H1 (cell line): ENCODE measurements around the gene AMZ1.

Source experiments
- BRCA1 ChIP-seq: IDR thresholded peaks from 2 replicates; pipeline ENCODE4 v1.6.1; 2012; ENCODE audit warnings: low read depth, low read length, improper control_type of control experiment
- EGR1 ChIP-seq: IDR thresholded peaks from 2 replicates; pipeline ENCODE4 v1.6.1; 2011; ENCODE audit warnings: low read depth, low read length, borderline replicate concordance
- EZH2 ChIP-seq: fragments of 200-600 bp; sonication (generic); IDR thresholded peaks from 2 replicates; pipeline ENCODE4 v1.7.1; 2012; ENCODE audit warnings: low read depth, mild to moderate bottlenecking, moderate library complexity, low read length, inconsistent platforms; ENCODE audit not compliant: severe bottlenecking
- HDAC6 ChIP-seq: IDR thresholded peaks from one replicate; pipeline ENCODE4 v1.7.1; 2012; ENCODE audit warnings: low read depth, mild to moderate bottlenecking, inconsistent platforms, low read length, moderate library complexity
- MAX ChIP-seq: IDR thresholded peaks from 2 replicates; pipeline ENCODE4 v1.6.1; 2012; ENCODE audit warnings: inconsistent platforms
- POLR2A ChIP-seq, 2 experiments: IDR thresholded peaks; 1 replicate in 1 of 2; 2 replicates in 1 of 2; pipeline ENCODE4 v1.6.1; 2011; ENCODE audit warnings: low read depth in 2 of 2, low read length in 2 of 2, mild to moderate bottlenecking in 2 of 2; ENCODE audit errors: control extremely low read depth in 1 of 2
- POLR2AphosphoS5 ChIP-seq: IDR thresholded peaks from 2 replicates; pipeline ENCODE4 v1.6.1; 2011; ENCODE audit warnings: low read depth, low read length
- RNF2 ChIP-seq: fragments of 200-900, 300-1000 bp; sonication (generic); IDR thresholded peaks from 2 replicates; pipeline ENCODE4 v1.7.1; 2016; ENCODE audit warnings: borderline replicate concordance, low read depth, mild to moderate bottlenecking, antibody characterized with exemption, low read length; ENCODE audit not compliant: poor library complexity, severe bottlenecking; ENCODE audit errors: missing control alignments
- YY1 ChIP-seq: IDR thresholded peaks from 2 replicates; pipeline ENCODE4 v1.6.1; 2011; ENCODE audit warnings: low read depth, mild to moderate bottlenecking, low read length

GRCh38 chr7:2761801-2762497 lies 73.9 kb downstream of the AMZ1 start:
- TF ChIP-seq BRCA1: no peak
- TF ChIP-seq EGR1: no peak
- no peak for TF ChIP-seq YY1
- no peak for TF ChIP-seq RNF2
- no peak for TF ChIP-seq EZH2
- no peak for TF ChIP-seq POLR2A (IDR thresholded peaks at IDR 0.05; ENCODE audit: control extremely low read depth in 1 of 2, low read depth in 2 of 2, low read length in 2 of 2)
- TF ChIP-seq POLR2AphosphoS5: no peak
- no peak for TF ChIP-seq MAX
- no peak for TF ChIP-seq HDAC6
